ENCODE results near the gene RCAN2.

DNA sequence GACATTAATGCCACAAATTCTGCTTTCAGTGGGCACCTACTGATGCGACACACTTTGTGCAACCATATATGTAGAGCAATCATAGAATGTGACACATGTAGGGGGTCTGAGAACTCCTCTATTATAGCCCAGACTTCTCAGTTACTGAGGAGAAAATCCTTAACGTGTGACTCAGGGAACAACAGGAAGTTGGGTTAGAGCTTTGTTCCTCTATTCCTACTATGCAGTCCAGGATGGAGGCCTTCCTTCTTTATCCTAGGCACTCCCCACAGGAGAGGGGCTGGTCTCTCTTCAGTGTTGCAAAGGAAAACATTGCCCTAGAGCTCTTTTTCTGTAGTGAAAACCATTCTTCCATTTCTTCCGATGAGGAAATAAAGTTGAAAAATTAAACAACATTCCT is 39.6 kb upstream of the RCAN2 start:
- TF ChIP-seq POLR2AphosphoS5 (IDR thresholded peaks at IDR 0.05) (no peak), POLR2A (IDR thresholded peaks at IDR 0.05) (no peak), EP300 (IDR thresholded peaks at IDR 0.05) (no peak)
- TF ChIP-seq, protein P1, sequence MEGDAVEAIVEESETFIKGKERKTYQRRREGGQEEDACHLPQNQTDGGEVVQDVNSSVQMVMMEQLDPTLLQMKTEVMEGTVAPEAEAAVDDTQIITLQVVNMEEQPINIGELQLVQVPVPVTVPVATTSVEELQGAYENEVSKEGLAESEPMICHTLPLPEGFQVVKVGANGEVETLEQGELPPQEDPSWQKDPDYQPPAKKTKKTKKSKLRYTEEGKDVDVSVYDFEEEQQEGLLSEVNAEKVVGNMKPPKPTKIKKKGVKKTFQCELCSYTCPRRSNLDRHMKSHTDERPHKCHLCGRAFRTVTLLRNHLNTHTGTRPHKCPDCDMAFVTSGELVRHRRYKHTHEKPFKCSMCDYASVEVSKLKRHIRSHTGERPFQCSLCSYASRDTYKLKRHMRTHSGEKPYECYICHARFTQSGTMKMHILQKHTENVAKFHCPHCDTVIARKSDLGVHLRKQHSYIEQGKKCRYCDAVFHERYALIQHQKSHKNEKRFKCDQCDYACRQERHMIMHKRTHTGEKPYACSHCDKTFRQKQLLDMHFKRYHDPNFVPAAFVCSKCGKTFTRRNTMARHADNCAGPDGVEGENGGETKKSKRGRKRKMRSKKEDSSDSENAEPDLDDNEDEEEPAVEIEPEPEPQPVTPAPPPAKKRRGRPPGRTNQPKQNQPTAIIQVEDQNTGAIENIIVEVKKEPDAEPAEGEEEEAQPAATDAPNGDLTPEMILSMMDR (IDR thresholded peaks at IDR 0.05): no peak

Data from gastroesophageal sphincter (tissue), 3 donors.